Hair follicle dermal papilla cell (primary cell): ENCODE data around the gene PYGO2. TPM values are rescaled to one million over a fixed set of nuclear protein-coding genes. Genes with fewer than 3 reads are reported as not detected.

Source experiments
- small RNA-seq: library from RNA; depleted of rRNA; stranded (forward); fragments of <200 nt; gene quantifications from one replicate; pipeline ENCODE3, GENCODE V24; 2012
- total RNA-seq: library from RNA; depleted of rRNA; stranded (reverse); fragments of >200 nt; gene quantifications from 2 replicates; pipeline ENCODE4 v1.2.3, GENCODE V29; 2012

PYGO2 gene
- total RNA-seq: 17.2 and 17.4 TPM in 2 replicates

GRCh38 chr1:154961207-154962155, at the start of gene PYGO2:
Gene PYGO2, minus strand, starts transcription at chr1:154961782. Its CDS starts 206 bp downstream, at chr1:154961576.

GRCh38 chr1:155002464-155003226, 41.1 kb upstream of the PYGO2 start, which contains the start of gene ZBTB7B:
Gene ZBTB7B, plus strand, starts transcription at chr1:155002802. Its CDS starts 11,859 bp downstream, at chr1:155014661.

GRCh38 chr1:154993572-154994268, 32.1 kb upstream of the PYGO2 start, which contains the start of gene LENEP:
Gene LENEP, plus strand, starts transcription at chr1:154993586. Its CDS starts 22 bp downstream, at chr1:154993608.

GRCh38 chr1:154982897-154983648, 21.5 kb upstream of the PYGO2 start, which contains the start of gene FLAD1:
Gene FLAD1, plus strand, starts transcription at chr1:154983344. Its CDS starts 351 bp downstream, at chr1:154983695.

GRCh38 chr1:154974102-154974807, 12.7 kb upstream of the PYGO2 start, which contains the start of gene CKS1B:
Gene CKS1B, plus strand, starts transcription at chr1:154974681. Its CDS starts 65 bp downstream, at chr1:154974746.

GRCh38 chr1:154970631-154971340, 9.2 kb upstream of the PYGO2 start, which contains the start of gene SHC1:
Gene SHC1, minus strand, starts transcription at chr1:154970747. Its CDS starts 221 bp downstream, at chr1:154970526.

GRCh38 chr1:154955718-154956543, 5.7 kb downstream of the PYGO2 start, which contains the start of gene PBXIP1:
Gene PBXIP1, minus strand, starts transcription at chr1:154956099. Its CDS starts 2,378 bp downstream, at chr1:154953721.

GRCh38 chr1:154936555-154937084, 25.0 kb downstream of the PYGO2 start, which contains the start of gene PMVK:
Gene PMVK, minus strand, starts transcription at chr1:154936719. Its CDS starts 34 bp downstream, at chr1:154936685.

Small RNA genes lying within 50 kb of the gene (small RNA-seq; reads per million reads assigned to genes)
- gene MIR4258 (not detected), gene RF00017 (not detected)

Other genes with a start within 250 kb of the PYGO2 start
- gene KCNN3, start 91.5 kb downstream of the PYGO2 start, total RNA-seq: not detected in 2 replicates
- gene PMVK, start 25.1 kb downstream of the PYGO2 start, total RNA-seq: 5.7 and 9.7 TPM in 2 replicates
- gene PBXIP1, start 5.7 kb downstream of the PYGO2 start, total RNA-seq: 73.8 and 78.5 TPM in 2 replicates
- 374 and 395 TPM in 2 replicates for gene SHC1, start 9.0 kb upstream of the PYGO2 start, total RNA-seq
- 16.4 and 18.3 TPM in 2 replicates for gene CKS1B, start 12.9 kb upstream of the PYGO2 start, total RNA-seq
- 19.8 and 20.3 TPM in 2 replicates for gene FLAD1, start 21.6 kb upstream of the PYGO2 start, total RNA-seq
- not detected in 2 replicates for gene LENEP, start 31.8 kb upstream of the PYGO2 start, total RNA-seq
- 29.2 and 31.7 TPM in 2 replicates for gene ZBTB7B, start 41.0 kb upstream of the PYGO2 start, total RNA-seq
- gene DCST2, start 72.0 kb upstream of the PYGO2 start, total RNA-seq: not detected in 2 replicates
- gene DCST1, start 72.0 kb upstream of the PYGO2 start, total RNA-seq: not detected in 2 replicates
- 63.0 and 94.4 TPM in 2 replicates for gene ADAM15, start 89.5 kb upstream of the PYGO2 start, total RNA-seq
- 2.7 and 3.6 TPM in 2 replicates for gene EFNA4, start 102.0 kb upstream of the PYGO2 start, total RNA-seq
- 0.81 and 0.97 TPM in 2 replicates for gene EFNA3, start 117.1 kb upstream of the PYGO2 start, total RNA-seq
- gene EFNA1, start 166.1 kb upstream of the PYGO2 start, total RNA-seq: not detected in 2 replicates
- 39.9 and 43.6 TPM in 2 replicates for gene SLC50A1, start 174.1 kb upstream of the PYGO2 start, total RNA-seq
- 13.4 and 15.4 TPM in 2 replicates for gene DPM3, start 178.7 kb upstream of the PYGO2 start, total RNA-seq
- 44.4 and 49.5 TPM in 2 replicates for gene KRTCAP2, start 211.5 kb upstream of the PYGO2 start, total RNA-seq
- gene TRIM46, start 212.1 kb upstream of the PYGO2 start, total RNA-seq: 7.4 and 7.8 TPM in 2 replicates
- 39.7 and 41.2 TPM in 2 replicates for gene THBS3, start 246.1 kb upstream of the PYGO2 start, total RNA-seq
- 28.6 and 39.1 TPM in 2 replicates for gene MTX1, start 246.9 kb upstream of the PYGO2 start, total RNA-seq